Hindlimb muscle (tissue), 1 donor: ENCODE measurements around the gene AAR2. TPM values are rescaled to one million over a fixed set of nuclear protein-coding genes. Genes with fewer than 3 reads are reported as not detected.

Source experiments
- DNase-seq: peaks from one replicate; pipeline ENCODE4 v3.0.0-alpha.2; 2013
- polyA plus RNA-seq: library from polyadenylated mRNA; unstranded; fragments of 120-200 nt; gene quantifications from one replicate; pipeline ENCODE4 v1.2.1, GENCODE V29; 2013; ENCODE audit not compliant: insufficient read length

AAR2 gene
- polyA plus RNA-seq, 1 donor = 25.9 TPM

GRCh38 chr20:36262440-36262839 is 26.2 kb downstream of the AAR2 start:
- DNase-seq = no peak

- DNase-seq = no peak
Measured at GRCh38 chr20:36264426-36265246, 28.4 kb downstream of the AAR2 start.

DNA sequence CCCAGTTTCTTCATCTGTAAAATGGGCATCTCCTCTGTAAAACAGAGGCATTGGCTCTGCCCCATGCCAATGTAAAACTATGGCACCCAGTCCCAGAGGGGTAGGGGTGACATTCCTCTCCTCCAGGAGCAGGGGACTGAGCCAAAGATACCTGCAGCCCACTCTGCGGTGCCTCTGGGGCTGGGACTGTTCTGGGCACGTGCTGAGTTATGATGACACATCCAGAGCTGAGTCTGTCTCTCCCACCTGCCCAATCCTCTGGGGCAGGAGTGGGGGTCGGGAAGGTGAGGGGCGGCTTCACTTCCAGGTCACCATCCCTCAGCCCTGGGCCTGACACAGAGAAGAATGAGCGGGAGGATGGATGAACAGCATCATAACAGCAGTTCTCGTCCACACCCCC is 29.9 kb downstream of the AAR2 start:
- no peak for DNase-seq

DNA sequence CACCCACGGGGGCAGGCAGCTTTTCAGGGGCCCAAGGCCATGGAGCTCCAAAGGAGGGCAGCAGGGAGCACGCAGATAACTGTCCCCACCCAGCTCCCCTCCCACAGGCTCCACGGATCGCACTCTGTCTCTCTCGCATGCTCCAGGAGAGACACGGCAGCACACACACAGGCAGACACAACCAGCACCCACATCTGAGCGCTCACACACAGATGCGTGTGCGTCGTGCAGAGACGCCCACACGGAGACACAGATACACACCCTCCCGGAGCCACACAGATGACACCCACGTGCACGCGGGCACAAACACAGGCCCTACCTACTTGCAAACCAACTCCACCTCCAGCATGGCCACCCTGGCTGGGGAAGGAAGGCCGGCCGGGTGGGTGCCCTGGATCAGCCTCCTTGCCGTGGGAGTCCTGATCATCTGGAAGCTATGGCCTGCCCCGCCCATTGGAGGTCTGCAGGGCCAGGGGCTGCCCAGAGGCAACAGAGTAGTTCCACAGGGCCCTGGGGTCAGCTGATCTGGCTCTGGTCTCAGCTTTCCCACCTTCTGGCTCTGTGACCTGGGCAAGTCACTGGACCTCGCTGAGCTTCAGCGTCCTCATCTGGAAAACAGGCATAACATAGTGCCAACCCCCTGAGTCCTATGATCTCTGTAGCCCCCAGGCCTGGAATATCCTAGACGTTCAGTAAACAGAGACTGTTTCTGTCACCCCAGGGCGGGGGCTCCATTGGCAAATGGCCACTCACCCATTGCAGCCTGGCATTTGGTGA is 31.5 kb downstream of the AAR2 start:
- no peak for DNase-seq

- peak; percentile 4 for DNase-seq
Measured at GRCh38 chr20:36268440-36269342, 32.4 kb downstream of the AAR2 start.

DNA sequence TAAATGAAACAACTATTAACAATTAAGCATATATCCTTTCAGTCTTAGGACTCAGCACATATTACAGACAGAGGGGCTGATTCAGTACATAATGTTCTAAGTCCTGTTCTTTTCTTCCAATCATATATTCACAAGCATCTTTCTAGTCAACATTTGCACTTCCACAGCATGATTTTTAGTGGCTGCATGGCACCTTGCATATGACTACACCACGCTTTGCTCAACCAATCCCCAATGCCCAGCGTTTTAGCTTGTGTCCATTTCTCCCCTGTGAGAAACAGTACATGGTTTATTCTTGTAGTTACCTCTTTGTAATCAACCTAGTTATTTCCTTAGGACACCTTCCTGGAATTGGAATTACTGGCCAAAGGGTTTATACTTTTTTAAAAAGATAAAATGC is 33.2 kb downstream of the AAR2 start:
- no peak for DNase-seq

DNA sequence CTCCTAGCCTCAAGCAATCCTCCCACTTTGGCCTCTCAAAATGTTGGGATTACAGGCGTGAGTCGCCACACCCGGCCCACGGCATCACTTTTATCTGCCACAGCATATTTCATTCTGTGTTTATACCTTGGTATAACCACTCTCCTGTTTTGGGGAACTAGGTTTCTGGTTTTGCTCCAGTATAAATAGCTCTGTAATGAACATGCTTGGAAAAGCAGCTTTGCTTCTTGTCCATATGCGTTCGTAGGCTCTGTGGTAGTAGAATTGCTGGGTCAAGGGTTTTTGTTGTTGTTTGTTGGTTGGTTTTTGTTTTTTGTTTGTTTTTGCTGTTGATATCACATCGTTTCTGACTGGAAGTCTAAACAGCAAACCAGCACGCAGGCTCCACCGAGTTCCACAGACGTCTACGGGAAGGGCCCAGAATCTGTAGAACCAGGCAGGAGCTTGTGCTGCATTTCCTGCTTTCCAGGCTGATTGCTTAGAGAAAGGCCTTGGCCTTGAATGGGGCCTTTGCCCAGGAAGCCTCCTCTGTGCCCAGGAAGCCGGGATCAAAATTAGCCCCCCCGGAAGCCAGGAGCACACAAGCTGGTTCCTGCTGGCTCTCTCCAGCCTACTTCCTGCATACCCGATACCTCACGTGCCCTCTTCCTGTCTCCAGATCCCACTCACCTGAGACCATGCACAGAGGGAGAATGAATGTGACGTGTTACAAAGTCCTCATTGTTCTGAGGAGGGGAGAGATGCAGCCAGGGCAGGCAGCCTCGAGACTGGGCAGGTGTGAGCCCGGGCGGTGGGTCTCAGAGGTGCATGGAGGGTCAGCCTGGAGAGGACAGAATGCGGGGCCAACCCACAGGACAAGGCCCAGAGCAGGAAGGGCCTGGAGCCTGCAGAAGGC is 34.7 kb downstream of the AAR2 start:
- no peak for DNase-seq

- DNase-seq = no peak
Measured at GRCh38 chr20:36271639-36272546, 35.6 kb downstream of the AAR2 start.

DNA sequence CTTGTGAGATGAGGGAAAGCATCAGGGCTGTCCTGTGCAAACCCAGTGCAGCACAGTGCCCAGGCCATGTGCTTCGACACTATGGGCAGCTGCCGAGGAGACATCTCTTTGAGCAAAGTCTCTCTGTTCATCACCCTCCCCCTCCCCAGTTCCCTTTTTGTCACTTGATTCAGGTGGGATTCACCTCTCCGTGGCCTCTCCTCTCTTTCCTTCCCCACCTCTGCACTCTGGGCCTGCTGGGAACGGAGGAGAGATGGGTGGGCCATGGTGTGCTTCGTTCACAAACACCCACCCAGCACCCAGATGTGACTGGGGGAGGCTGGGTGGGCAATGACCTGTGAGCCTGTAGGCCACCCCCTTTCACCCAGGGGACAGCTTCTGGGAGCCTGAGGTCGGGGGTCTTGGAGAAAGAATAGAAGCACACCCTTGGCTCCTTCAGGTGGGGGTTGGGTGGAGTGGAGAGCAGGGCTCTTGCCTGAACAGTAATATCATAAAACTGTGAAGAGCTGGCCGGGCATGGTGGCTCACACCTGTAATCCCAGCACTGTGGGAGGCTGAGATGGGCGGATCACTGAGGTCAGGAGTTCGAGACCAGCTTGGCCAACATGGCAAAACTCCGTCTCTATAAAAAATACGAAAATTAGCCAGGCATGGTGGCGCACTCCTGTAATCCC is 36.4 kb downstream of the AAR2 start:
- no peak for DNase-seq

DNA sequence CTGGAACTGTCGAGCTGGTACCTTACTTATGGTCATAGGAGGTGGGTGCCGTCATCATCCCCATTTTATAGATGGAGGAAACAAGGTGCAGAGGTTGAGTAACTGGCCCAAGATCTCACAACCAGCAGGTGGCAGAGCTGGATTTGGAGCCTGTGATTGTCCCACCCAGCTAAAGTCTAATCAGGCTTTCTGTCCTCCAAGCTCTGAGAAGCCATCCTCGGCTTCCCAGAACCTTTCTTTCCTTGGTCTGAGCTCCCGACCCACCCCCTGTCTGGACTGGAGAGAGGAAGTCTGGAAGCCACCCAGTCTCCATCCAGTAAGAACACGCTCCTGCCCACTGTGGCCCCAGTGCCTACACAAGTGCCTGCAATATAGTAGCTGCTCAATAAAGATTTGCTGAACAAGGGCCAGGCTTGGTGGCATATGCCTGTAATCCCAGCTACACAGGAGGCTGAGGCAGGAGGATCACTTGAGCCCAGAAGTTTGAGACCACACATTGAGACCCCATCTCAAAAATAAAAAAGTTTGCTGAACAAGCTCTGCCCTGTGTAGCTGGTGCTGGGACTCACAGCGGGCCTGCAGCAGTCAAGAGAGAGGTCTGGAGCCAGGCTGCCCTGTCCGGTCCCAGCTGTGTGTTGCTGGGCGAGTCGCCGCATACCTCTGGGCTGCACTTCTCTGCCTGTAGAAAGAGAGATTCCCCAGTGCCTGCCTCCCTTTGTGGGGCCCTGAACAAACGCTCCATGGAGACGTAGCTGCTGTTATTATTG is 37.3 kb downstream of the AAR2 start:
- DNase-seq = no peak

GRCh38 chr20:36274181-36274841 is 38.0 kb downstream of the AAR2 start:
- DNase-seq = no peak

DNA sequence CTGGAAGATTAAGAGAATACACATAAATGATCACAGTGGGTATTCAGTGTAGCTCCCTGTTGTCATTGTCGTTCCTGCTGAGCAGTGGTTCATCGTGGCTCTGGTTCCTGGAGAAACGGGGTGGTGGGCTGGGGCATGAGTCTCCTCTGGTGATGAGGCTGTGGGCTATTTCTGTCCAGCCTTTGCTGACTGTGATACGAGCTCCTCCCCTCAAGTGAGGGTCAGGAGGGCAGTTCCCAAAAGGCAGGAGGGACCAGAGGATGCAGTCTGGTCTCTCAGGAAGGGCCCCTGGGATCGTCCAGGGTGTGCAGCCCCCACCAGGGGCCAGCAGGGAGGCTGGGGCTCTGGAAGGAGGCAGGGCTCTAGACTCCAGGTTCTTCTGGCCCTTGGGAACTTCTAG is 38.7 kb downstream of the AAR2 start:
- DNase-seq = no peak

GRCh38 chr20:36275441-36276189 is 39.3 kb downstream of the AAR2 start:
- no peak for DNase-seq

DNA sequence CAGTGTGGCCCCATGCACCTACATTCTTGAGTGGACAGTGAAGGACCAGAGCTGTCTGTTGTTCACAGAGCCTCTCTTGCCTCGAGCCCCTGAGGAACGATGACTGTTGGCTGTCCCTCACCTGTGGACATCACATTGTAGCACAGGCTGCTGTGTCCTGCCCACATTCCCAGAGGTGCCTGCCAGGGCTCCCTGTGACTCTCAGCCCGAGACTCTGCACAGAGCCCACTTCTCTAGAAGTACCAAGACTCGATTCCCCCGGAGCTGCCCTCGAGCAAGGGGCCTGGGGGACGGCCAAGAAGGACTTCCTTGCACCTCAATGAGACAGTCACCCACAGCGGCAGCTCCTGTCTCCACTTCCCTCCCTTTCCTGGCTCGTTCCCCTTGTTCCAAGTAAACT is 41.3 kb downstream of the AAR2 start:
- no peak for DNase-seq

GRCh38 chr20:36279362-36279761 is 43.1 kb downstream of the AAR2 start:
- no peak for DNase-seq

- DNase-seq = no peak
Measured at GRCh38 chr20:36279776-36280175, 43.5 kb downstream of the AAR2 start.

DNA sequence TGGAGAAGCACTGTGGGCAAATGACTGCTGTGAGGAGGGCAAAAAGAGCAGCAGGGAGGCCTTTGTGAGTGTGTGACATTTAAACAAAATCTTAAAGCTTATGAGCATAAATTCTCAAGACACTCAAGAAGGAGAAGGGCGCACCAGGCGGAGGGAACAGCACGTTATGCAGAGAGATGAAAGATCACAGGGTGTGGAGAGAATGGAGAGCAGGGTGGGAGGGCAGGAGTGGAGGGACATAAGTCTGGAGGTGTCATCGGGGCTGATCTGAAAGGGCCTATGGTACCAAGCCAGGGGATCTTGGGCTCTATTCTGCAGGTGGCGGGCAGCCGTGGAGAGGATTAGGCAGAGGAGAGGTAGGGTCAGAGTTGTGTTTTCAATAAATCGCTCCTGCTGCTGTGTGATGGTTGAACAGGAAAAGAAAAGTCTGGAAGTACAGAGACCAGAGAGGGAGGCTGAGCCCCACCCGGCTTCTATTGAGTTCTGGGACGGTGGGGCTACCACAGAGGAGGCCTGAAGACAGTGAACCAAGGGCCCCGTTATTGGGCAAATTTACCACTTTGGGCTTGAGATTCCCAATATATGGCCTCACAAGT is 45.6 kb downstream of the AAR2 start:
- no peak for DNase-seq

GRCh38 chr20:36284751-36285150 is 48.5 kb downstream of the AAR2 start:
- no peak for DNase-seq
